Activated T-cell treated with anti-CD3 and anti-CD28 coated beads for 24 hours (primary cell): ENCODE data around the gene HEMGN.
A peak's percentile ranks its signal among the peaks of the same experiment; 100 is the strongest.

ENCODE experiments used
- DNase-seq: peaks from one replicate; pipeline ENCODE4 v3.0.0-alpha.2; 2020; ENCODE audit warnings: low read depth

Gene HEMGN

DNA sequence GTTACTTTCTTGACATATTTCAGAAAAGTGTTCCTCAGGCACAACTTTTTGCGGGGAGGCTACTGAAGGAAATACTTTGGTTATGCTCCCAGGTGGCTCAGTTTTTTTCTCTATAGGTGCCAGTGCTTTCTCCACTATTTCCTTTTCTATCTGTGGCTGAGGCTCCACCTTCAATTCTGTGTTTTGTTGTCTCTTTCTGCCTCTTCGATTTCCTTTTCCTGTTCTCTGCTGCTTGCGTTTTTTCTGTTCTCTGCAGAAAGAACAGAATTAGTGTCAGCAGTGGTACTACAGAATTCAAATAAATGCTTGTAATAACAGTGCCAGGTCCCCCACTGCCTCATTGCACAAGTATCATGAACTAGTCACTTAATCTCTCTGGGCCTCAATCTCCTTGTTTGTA, 7.0 kb downstream of the HEMGN start:
- DNase-seq = no peak

DNA sequence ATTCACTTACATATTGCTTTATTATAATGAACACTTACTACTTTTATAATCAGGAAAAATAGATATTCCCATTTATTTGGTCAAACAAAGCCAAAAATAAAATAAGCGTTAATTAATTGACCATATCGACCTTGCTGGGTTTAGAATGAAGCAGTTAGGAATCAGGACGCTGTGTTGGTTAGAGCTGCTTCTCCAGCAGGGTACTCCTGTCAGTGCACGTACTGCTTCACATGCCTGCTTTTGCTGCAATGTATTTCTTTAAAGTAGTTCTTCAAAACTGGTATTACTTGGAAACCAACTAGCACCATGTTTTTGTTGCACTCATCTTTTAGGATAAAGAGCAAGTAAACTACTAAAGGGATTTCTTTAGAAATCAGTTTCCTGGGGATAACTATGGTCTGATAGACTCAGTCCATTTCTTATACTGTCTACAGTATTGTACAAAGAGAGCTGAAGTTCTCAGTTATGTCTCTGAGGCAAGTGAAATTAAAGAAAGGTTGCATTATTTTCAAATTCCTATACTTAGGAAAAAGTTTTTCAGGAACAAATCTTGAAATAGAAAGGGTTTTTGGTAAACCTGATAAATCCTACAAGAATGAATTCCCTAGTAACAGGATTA, 8.9 kb downstream of the HEMGN start:
- no peak for DNase-seq

DNA sequence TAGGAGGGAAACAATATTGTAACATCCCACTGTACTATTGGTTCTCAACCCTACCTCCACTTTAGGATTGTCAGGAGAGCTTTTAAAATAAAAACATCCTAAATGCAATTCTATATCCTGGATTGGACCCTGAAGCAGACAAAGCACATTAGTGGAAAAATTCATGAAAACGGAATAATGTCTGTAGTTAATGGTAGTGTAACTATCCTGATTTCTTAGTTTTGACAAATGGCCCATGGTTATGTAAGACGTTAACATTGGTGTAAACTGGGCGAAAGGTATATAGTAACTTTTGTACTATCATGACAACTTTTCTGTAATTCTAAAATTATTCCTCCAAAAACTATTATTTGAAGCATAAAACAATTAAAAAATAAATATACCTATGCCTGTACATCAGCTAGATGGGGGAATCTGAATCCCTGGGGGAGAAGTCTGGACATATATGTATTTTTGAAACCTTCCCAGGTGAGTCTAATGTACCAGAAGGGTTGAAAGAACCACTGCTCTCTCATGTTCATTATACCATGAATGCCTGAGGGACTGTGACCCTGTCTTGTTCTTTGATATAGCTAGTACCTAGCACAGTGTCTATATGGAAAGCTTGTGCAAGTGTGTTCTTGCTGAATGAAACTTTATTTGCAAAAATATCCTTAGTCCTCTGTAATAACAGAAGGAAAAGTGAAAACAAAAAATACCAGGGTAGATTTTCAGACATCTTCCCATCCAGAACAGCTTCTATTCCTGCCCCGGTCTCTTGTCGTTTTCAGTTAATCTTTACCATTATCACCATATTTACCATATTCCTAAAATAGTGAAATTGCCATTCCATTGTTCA, 12.3 kb downstream of the HEMGN start:
- no peak for DNase-seq

DNA sequence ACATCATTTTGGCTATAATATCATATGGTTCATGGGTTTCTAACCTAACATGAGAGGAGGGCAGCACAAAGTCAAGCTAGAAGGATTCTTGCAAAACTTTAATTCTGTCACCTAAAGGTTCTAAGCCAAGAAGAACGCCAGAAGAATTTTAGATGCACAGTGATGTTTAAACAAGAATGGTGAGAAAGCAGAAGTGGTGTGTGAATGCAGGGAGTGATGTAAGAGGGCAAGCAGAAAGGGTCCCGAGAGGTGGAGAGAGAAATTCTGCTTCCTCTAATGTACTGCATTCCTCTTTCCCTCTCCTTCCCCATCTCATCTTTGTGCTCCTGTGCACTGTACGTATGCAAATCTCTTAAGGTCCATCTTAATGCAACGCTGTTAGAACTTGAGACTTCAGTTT, 13.6 kb downstream of the HEMGN start:
- no peak for DNase-seq

DNA sequence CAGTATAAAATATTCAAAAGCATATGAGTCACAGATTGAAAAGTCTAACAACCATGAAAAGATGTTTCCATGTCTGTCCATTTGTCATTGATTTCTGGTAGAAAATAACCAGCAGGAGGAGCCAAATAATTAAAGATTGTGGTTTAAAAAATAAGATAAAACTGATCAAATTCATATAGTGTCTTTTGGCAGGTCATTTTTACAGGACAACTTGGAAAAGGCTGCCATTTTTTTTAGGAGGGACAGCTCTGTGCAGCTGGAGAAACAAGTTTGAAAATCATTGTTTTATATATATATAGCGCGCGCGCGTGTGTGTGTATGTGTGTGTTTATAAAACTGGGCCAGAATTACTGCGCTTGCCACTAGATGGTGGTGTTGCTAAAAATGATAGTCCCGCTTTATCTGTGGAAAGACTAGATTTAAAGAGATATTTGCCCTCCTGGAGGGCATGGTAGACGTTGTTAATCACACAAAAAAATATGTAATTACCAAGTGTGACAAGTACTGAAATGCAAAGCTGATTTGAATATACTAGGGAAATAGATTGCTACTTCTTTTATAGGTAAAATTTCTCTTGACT, 14.4 kb downstream of the HEMGN start:
- peak; percentile 73 for DNase-seq

DNA sequence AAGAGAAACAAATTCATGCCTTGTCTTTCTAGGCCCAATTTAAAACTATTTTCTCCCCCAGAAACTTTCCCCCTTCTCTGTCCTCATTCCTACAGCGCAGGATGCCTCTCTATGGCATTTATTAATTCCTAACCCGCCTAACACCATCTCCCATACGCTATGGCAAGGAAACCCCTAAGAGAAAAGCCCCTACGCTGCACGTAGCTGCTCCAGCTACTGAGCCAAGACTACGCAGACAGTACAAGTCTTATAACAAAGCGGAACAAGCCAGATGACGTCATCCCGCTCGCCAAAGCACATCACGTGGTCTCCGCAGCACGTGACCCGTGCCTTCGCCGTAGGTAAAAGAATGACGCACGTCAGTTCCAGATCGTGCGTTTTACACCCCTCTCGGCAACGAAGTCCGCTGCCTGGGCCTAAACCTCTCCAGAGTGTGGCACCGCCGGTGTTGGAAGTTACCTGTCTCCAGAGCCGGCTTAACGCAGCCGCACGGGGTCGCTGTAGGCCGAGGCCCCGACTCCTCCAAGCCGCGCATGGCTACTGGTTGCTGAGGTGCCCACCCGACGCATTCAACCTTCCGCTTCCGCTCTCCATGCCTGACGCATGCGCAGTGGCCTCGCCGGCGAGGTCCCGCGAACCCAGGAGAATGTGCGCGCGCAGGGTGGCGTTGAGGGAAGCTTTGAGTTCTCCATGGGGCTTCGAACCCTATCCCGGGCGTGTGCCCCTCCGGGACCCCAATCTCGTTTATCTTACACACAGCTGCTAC, 15.8 kb downstream of the HEMGN start, which contains the start of gene TRMO:
Gene TRMO, minus strand, starts transcription at position 542 of the 766 bp plus-strand sequence. Its CDS starts 7 bp downstream, at position 535.
- peak; percentile 97 for DNase-seq

DNA sequence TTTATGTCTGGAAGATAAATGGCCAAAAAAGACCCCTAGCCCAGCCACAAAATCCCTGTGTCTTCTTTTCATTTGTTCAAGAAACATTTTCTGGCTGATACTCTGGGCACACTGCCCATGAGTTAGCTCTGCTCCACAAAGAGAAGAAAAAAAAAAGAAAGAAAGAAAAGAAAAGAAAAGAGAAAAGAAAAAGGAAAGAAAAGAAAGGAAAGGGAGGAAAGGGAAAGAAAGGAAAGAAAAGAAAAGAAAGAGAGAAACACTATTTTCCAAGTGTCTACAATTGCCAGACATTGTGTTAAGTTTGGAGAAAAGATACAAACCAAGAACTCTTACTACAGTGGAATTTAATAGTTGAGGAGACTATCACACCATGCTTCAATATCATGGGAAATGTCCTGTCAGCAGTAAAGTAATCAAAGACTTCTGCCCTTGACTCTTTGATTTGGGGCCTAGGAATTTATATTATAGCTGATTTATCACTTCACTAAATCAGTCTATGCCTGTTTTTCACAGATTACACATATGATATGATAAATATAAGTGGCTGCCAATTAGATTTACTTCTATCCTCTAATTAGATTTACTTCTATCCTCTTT, 18.7 kb downstream of the HEMGN start:
- no peak for DNase-seq

DNA sequence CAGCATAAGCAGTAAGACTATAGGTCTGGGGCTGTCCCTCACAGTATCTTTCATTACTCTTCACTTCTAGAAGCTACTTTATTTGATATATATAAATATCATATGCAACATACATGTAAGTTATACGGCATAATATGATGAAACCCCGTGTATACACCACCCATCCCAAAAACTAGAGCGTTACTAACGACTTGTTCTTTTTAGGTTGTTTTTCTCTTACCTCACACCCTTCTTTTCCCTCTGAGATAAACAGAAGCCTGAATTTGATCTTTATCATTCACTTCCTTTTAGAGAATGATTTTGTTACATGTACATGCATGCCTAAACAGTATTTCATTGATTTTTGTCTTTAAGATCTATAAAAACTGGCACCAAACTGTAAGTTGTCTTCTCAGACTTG, 19.4 kb downstream of the HEMGN start:
- DNase-seq = no peak

DNA sequence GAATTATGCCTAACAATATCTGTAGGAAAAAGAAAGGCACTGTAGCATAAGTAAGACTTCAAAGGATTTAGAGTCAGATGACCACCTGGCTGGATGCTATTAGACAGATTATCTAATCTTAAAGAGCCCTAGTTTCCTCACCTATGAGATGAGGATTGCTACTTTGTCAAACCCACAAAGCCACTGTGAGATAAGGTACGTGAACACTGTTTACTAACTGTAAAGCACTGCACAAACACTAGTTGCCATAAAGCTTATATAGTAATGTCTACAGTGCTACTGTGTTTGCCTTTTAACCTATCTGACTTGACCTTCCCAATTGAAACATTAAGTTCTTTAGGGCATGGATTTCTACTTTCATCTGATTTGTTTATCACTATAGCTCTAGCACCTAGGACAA, 26.0 kb downstream of the HEMGN start:
- DNase-seq = no peak

DNA sequence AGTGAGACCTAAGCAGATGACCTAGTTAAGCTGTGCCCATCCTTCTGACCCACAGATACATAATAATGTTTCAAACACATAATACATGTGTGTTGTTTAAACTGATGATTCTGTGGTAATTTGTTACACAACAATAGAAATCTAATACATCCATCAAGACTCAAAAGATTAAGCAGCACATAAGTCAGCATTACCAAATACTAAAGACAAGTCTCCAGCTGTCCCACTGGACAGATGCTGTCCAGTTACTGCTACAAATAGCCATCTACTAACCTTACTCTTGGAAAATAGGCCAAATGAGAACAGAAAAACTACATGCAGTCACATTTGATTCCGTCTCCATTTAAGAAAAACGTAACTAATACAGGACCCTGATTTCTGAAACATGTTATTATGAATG, 26.4 kb downstream of the HEMGN start:
- DNase-seq = no peak

DNA sequence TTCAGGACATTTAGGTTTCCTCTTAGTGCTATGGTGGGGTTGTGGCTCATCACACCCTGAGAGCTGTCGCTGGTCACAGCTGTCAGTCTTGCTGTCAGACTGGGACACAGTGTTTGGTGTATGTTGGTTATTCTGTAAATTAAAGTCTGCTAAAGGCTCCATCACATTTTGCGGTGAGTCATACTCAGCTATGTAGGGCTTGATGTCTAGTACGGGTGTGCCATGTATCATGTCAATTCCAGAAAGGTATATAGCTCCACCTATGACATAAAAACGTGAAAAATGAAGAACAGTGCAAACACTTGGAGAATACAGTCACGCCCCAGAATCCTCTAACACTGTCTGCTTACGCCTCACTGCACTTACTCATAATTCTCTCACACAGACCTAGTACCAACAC, 27.6 kb downstream of the HEMGN start:
- no peak for DNase-seq

DNA sequence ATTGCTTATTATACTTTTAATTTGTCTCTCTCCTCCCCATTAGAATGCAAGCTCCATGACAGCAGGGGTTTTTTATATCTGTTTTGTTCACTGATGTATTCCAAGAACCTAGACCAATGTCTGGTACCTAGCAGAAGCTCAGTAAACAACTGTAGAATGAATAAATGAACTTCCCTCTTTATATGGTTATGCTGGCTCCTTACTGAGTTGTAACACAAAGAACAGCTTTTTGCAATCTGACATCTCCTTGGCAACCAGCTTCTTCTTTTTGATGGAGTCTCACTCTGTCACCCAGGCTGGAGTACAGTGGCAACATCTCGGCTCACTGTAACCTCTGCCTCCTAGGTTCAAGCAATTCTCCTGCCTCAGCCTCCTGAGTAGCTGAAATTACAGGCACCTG, 29.3 kb downstream of the HEMGN start:
- no peak for DNase-seq

DNA sequence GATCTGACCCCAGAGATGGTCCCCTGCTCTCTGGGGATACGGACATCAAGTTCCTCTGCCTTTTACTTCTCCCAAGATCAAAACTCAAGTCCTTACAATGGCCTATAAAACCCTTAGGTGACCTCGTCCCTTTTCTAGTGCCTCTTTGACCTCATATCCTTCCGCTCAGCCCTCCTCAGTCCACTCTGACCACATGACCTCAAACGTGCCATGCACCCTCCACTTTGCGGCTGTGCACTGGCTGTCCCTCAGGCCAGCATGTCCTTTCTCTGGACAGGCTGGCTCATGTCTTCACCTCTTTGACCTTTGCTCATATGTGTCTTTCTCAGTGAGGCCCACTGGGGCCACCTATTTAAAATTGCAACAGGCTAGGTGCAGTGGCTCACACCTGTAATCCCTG, 30.3 kb downstream of the HEMGN start:
- DNase-seq = no peak

DNA sequence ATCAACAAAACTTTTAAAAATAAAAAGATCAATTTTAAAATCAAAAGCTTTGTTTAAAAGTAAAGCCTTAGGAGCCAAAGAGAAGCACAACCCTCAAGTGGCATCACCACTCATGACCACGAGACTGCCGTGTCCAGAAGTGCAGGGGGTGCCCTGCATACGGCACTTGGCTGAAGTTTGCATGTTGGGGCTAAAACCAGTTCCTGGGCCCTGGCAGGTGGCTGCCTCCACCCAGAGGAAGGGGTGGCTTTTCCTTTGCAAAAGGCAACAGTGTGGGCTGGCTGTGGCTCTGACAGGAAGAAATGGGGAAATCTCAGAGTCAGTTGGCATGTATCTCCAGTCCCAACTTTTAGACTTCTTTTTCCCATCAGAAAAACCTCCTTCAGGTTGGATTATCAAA, 30.9 kb downstream of the HEMGN start:
- no peak for DNase-seq

DNA sequence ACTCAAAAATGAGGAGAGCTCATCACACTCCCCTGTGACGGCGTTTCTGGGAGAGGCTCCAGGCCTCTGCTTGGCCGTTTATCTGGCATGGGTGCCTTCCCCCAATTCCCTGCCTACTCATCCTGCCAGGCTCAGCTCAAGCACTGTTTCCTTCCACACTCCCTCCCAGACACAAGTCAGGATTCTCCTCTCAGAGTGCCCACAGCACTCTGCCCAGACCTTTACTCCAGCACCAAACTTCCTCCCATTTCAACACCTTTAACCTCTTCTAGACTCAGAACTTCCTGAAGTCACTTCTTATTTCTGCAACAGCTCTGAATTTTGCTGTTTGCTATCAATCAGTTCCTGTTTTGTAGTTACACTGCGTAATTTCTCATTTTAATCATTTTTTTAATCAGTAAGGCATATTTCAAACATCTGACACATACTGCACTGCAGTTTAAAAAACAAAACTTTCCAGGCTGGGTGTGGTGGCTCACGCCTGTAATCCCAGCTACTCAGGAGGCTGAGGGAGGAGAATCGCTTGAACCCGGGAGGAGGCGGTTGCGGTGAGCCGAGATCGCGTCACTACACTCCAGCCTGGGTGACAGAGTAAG, 31.6 kb downstream of the HEMGN start:
- no peak for DNase-seq

DNA sequence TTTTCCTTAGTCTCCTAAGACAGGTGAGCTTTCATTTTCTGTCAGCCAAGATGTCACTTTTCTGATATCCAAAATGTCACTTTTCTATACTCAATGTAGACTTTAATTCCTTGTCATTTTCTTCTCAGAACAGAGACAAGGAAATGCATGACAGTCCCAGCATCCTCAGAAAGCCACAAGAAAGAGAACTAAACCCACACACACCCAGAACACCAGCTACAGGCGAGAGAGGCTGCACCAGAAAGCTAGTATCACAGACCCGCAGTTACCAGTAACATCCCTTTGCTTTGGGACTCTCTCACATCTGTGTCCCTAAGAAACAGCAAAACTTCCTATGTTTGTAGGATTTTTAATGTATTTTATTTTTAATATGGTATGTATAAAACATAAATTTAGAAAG, 32.7 kb downstream of the HEMGN start:
- DNase-seq = no peak

DNA sequence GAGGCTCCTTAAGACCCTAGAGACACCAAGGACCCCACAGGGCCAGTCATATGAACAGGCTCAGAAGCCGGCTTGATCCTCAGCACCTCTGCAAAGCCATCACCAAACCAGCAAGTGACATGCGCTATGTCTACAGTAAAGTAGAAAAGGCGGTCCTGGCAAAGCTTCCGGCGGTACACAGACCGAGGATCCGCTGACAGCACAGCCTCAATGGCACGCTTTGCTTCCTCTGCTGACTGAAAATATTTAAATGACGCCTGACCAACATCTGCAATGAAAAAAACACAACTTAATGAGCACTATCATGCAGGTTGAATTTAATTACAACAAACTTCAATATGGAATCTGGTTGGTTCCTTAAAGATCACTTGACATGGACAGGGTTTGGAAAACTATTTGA, 33.2 kb downstream of the HEMGN start:
- no peak for DNase-seq

DNA sequence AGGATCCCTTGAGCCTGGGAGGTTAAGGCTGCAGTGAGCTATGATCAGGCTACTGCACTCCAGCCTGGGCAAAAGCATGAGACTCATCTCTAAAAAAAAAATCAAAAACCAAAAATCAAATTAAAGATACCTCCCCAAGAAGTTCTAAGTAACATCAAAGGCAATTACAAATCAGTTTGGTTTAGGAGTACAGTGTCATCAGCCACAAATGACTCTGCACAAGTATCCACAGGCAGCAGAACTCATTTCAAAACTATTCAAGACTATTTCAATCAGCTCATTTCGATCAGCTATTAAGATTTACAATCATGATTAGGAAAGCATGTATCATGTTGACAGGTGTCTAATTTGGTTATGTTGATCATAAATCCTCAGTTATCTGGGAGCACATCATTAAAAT, 34.8 kb downstream of the HEMGN start:
- DNase-seq = no peak

DNA sequence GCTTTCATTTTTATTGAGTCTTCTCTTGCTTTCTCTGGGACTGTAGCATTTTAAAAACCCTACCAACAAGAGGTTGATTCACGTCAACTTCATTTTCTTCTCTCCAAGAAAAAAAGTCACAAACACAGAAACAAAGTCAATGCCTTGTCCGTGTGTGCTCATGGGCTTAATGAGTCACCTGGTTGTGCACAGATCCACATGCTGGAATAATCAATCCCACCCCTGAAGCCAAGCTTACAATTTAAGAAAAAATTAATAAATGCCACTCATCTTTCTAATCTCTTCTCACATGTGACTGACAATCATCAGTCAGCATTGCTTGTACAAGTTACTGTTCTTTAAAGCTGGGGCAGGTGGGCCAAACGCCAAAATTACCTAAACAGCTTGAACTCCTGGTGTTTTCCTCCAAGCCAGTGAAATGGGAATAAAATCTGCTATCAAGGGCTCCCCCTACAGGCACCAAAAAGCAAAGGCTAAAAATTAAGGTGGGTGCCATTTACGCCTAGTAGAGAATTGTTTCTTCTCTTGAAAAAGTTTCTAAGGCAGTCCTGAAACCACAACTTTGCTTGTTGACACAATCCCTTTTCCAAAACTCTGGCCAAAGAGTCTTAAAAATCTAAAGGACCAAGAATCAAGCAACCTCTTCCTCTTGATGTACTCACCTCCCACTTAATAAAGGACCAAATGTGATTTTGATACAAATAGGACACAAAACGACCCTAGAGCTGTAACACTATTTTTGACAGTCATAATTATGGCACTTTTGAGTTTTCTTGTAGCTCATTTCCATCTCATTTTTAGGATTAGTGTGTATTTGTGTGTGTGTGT, 37.0 kb downstream of the HEMGN start:
- DNase-seq = no peak

DNA sequence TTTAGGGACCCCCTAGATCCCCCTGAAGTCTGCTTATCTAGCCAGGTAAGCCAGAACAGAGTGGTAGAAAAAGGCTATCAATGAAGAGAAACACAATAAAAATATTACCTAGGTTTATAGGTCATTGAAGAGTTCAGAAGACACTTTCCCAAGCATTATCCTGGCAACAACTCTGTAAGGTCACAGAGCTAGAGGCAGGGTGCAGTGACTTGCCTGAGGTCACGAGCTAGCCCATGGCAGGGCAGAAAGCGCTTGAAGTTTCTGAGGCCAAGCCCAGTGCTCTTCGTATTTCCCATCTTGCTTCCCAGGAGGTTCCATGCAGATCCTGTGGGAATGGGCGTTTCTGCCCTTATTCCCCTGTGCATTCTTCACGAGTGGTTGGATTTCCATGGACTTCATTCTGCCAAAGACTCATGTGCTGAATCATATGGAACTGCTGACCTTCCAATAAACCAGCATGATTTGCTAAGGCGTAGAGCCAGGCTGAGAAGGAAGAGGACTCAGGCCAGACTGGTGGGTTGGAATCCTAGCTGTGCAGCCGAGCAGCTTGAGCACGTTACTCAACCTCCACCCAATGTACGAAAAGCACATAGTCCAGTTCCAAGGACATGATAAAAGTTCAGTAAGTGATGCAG, 37.8 kb downstream of the HEMGN start:
- DNase-seq = no peak
